ENCODE measurements around the gene SH3PXD2A.

SH3PXD2A gene

DNA sequence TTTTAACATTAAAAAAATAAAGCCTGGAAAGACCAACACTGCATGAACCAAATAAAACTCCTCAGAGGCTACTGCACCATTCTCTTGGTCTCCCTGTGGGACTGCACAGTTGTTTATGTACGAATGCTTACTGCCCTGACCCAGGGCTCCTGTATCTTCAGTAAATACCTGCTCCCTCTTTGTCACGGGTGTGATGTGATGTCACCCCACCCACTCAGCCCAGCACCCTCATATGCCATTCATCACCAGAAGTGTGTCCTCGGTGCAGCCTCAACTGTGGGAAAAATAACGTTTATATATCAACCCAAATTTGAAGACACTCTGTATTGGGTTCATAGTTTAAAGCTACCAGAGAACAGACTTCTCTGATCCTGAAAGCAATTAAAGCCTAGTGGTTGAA lies 14.0 kb upstream of the SH3PXD2A start:
- no peak for DNase-seq
- Histone ChIP-seq H3K4me1 (ENCODE audit: control extremely low read depth in 1 of 4, control insufficient read depth in 4 of 4, insufficient read depth in 4 of 4, low read length in 3 of 4) (no peaks in the 10 kb centered on the region), H3K27ac (ENCODE audit: insufficient read depth in 1 of 2, low read depth in 1 of 2, low read length in 2 of 2, poor library complexity in 1 of 2, severe bottlenecking in 2 of 2) (no peak overlapping the region), H3K36me3 (ENCODE audit: control insufficient read depth in 4 of 4, insufficient read depth in 4 of 4, low read length in 3 of 4) (peaks cover 0 to 16% (median 5%) of the 10 kb centered on the region in 4 experiments), H3K27me3 (replicated peaks in 2 of 5; ENCODE audit: control insufficient read depth in 4 of 5, insufficient read depth in 5 of 5, low read length in 4 of 5) (no peaks in the 10 kb centered on the region), H3K9me3 (ENCODE audit: control extremely low read depth in 1 of 5, control insufficient read depth in 4 of 5, insufficient read depth in 2 of 5, low read depth in 1 of 5, low read length in 4 of 5) (peaks cover 4 to 16% (median 6%) of the 10 kb centered on the region in 5 experiments), H3K4me3 (ENCODE audit: control insufficient read depth in 1 of 7, extremely low read depth in 1 of 7, insufficient read depth in 4 of 7, low read depth in 2 of 7, low read length in 6 of 7) (no peak overlapping the region)
- POLR2A ChIA-PET = no interaction called here
- 93% methylated on average over 4 of the region's 4 CpGs for WGBS (ENCODE audit: insufficient coverage)
- CTCF ChIA-PET = interaction anchor here (0.8 to 3.1 kb wide), 4 partner anchors 11 to 158 kb away, joined by 3 to 20 read pairs (median 6); no protein-coding TSS in a partner anchor

DNA sequence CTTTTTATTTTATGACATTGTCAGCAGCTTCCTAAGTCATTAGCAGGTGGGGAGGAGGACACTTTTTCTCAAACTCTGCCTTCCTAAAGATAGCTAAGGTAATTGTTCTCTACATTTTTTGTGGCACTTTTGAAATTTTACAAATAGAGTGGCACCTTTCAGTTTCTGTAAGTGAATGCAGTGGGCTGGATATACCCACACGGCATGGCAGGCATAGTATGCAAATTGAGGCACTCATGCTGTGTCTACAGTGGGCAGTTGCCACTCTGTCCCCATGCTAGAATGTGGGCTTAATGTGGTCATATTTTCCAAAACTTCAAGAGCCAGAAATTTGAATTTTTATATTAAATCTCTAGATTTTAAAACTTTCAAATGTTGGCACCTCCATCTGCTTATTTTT lies 12.8 kb upstream of the SH3PXD2A start:
- Histone ChIP-seq H3K9me3 (ENCODE audit: control extremely low read depth in 1 of 5, control insufficient read depth in 4 of 5, insufficient read depth in 2 of 5, low read depth in 1 of 5, low read length in 4 of 5) (peaks cover 4 to 16% (median 6%) of the 10 kb centered on the region in 5 experiments), H3K27me3 (replicated peaks in 2 of 5; ENCODE audit: control insufficient read depth in 4 of 5, insufficient read depth in 5 of 5, low read length in 4 of 5) (no peaks in the 10 kb centered on the region), H3K4me1 (ENCODE audit: control extremely low read depth in 1 of 4, control insufficient read depth in 4 of 4, insufficient read depth in 4 of 4, low read length in 3 of 4) (no peaks in the 10 kb centered on the region), H3K36me3 (ENCODE audit: control insufficient read depth in 4 of 4, insufficient read depth in 4 of 4, low read length in 3 of 4) (peaks cover 0 to 13% (median 3%) of the 10 kb centered on the region in 4 experiments), H3K27ac (ENCODE audit: insufficient read depth in 1 of 2, low read depth in 1 of 2, low read length in 2 of 2, poor library complexity in 1 of 2, severe bottlenecking in 2 of 2) (no peak overlapping the region), H3K4me3 (ENCODE audit: control insufficient read depth in 1 of 7, extremely low read depth in 1 of 7, insufficient read depth in 4 of 7, low read depth in 2 of 7, low read length in 6 of 7) (no peak overlapping the region)
- ChIA-PET POLR2A (no interaction called here), CTCF (interaction anchor here (0.6 to 3.1 kb wide), 5 partner anchors 10 to 157 kb away, joined by 3 to 20 read pairs (median 5); no protein-coding TSS in a partner anchor)
- no peak for DNase-seq
- no CpG with 5 or more reads among the region's 1 CpG for WGBS (ENCODE audit: insufficient coverage)

DNA sequence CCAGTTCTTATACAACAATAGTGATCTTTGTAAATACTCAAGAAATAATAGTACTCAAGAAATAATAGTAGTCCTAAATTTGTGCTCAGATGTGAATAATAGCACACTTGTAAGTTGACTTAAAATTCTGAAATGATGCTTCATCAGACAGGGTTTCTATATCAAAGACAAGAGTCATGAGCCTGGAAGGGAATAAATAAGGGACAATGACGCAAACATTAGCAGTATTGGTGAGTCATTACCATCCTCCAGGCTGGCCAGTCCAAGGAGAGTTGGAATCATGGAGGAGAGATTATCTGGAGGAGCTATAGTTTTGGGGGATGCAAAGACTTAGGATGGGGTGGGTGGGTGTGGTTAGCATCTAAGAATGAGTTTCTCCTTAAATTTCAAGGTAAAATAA lies 6.1 kb upstream of the SH3PXD2A start:
- ChIA-PET CTCF (interaction anchor here (1.0 to 5.5 kb wide), 8 partner anchors 10 to 450 kb away, joined by 3 to 54 read pairs (median 4); no protein-coding TSS in a partner anchor), POLR2A (no interaction called here)
- 100% methylated on average over 1 of the region's 1 CpG for WGBS (ENCODE audit: insufficient coverage)
- no peak overlapping the region for H3K4me3 ChIP-seq (ENCODE audit: control insufficient read depth in 1 of 7, extremely low read depth in 1 of 7, insufficient read depth in 4 of 7, low read depth in 2 of 7, low read length in 6 of 7)
- H3K4me1 ChIP-seq (ENCODE audit: control extremely low read depth in 1 of 4, control insufficient read depth in 4 of 4, insufficient read depth in 4 of 4, low read length in 3 of 4) = peaks cover 0 to 7% (median 0%) of the 10 kb centered on the region in 4 experiments
- peaks cover 0 to 3% (median 0%) of the 10 kb centered on the region in 5 experiments for H3K27me3 ChIP-seq (replicated peaks in 2 of 5; ENCODE audit: control insufficient read depth in 4 of 5, insufficient read depth in 5 of 5, low read length in 4 of 5)
- no peak overlapping the region for H3K27ac ChIP-seq (ENCODE audit: insufficient read depth in 1 of 2, low read depth in 1 of 2, low read length in 2 of 2, poor library complexity in 1 of 2, severe bottlenecking in 2 of 2)
- peaks cover 4 to 16% (median 6%) of the 10 kb centered on the region in 5 experiments for H3K9me3 ChIP-seq (ENCODE audit: control extremely low read depth in 1 of 5, control insufficient read depth in 4 of 5, insufficient read depth in 2 of 5, low read depth in 1 of 5, low read length in 4 of 5)
- DNase-seq = no peak
- H3K36me3 ChIP-seq (ENCODE audit: control insufficient read depth in 4 of 4, insufficient read depth in 4 of 4, low read length in 3 of 4) = no peaks in the 10 kb centered on the region

DNA sequence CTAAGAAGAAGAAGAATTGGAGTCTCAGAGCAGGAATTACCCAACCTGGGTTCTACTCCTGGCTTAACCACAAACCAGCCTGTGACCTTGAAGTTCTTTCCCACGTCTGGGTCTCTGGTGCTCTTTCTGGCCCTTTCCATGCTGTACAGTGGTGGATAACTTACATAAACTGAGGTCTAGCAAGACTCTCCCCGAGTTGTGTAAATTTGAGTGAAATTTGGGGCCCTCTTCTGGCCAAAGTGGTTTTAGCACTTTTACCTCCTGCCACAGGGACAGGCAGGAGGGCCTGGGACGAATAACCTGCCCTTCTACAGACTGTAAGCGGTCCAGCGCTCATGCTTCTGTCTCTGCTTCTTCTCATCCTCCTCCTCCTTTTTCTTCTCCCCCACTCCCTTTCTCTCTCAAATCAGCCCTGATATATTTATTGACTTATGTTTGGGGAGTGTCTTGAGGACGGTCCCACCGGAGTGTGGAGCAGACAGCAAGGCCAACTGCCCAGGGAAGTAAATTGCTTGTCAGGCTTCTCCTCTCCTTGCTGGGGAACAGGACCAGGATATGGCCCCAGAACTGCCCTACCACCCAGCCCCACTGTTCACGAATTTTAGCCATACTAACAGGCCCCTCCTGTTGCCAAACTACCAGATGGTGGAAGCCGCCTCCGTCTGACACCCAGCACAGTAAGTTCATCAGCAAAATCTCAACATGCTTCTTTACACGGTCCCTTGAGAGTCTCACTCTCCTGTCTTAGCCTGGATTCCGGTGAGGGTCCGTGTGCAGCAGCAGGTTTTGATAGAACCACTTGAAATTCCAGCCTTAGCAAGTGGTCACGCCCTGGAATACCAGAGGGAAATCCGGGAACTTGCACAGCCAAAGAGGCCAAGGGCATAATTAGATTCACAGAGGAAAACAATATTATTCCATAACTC lies 4.0 kb upstream of the SH3PXD2A start:
- H3K27me3 ChIP-seq (replicated peaks in 2 of 5; ENCODE audit: control insufficient read depth in 4 of 5, insufficient read depth in 5 of 5, low read length in 4 of 5) = peaks cover 0 to 18% (median 0%) of the 10 kb centered on the region in 5 experiments
- H3K36me3 ChIP-seq (ENCODE audit: control insufficient read depth in 4 of 4, insufficient read depth in 4 of 4, low read length in 3 of 4) = no peaks in the 10 kb centered on the region
- POLR2A ChIA-PET = no interaction called here
- no peak overlapping the region for H3K27ac ChIP-seq (ENCODE audit: insufficient read depth in 1 of 2, low read depth in 1 of 2, low read length in 2 of 2, poor library complexity in 1 of 2, severe bottlenecking in 2 of 2)
- CTCF ChIA-PET = interaction anchor here (1.2 to 3.7 kb wide), 11 partner anchors 9 to 147 kb away, joined by 3 to 67 read pairs (median 5); no protein-coding TSS in a partner anchor
- 82% methylated on average over 9 of the region's 15 CpGs for WGBS (ENCODE audit: insufficient coverage)
- H3K9me3 ChIP-seq (ENCODE audit: control extremely low read depth in 1 of 5, control insufficient read depth in 4 of 5, insufficient read depth in 2 of 5, low read depth in 1 of 5, low read length in 4 of 5) = no peaks in the 10 kb centered on the region
- no peak overlapping the region for H3K4me3 ChIP-seq (ENCODE audit: control insufficient read depth in 1 of 7, extremely low read depth in 1 of 7, insufficient read depth in 4 of 7, low read depth in 2 of 7, low read length in 6 of 7)
- peaks cover 0 to 20% (median 13%) of the 10 kb centered on the region in 4 experiments for H3K4me1 ChIP-seq (ENCODE audit: control extremely low read depth in 1 of 4, control insufficient read depth in 4 of 4, insufficient read depth in 4 of 4, low read length in 3 of 4)
- DNase-seq = peak; percentile 56 to 77 (median 65)

DNA sequence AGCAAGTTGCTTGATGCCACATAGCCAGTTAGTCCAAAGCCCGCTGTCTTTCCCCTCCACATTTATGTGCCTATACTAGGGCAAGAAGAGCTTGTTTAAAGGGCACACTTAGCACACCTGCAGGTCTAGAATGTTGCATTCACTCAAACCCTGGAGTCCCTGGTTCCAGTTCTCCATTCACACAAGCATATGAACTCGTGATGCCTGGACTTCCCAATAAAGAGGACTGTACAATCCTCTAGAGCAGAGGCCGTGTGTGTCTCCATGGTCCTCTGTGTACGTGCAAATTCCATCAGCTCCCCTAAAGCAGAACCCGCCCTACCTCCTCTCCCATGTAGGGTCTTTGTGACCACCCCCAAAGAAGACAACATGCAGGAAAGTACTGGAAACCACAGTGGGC lies 3.0 kb upstream of the SH3PXD2A start:
- Histone ChIP-seq H3K9me3 (ENCODE audit: control extremely low read depth in 1 of 5, control insufficient read depth in 4 of 5, insufficient read depth in 2 of 5, low read depth in 1 of 5, low read length in 4 of 5) (no peaks in the 10 kb centered on the region), H3K4me3 (ENCODE audit: control insufficient read depth in 1 of 7, extremely low read depth in 1 of 7, insufficient read depth in 4 of 7, low read depth in 2 of 7, low read length in 6 of 7) (no peak overlapping the region), H3K27me3 (replicated peaks in 2 of 5; ENCODE audit: control insufficient read depth in 4 of 5, insufficient read depth in 5 of 5, low read length in 4 of 5) (peaks cover 0 to 26% (median 7%) of the 10 kb centered on the region in 5 experiments), H3K4me1 (ENCODE audit: control extremely low read depth in 1 of 4, control insufficient read depth in 4 of 4, insufficient read depth in 4 of 4, low read length in 3 of 4) (peaks cover 0 to 28% (median 18%) of the 10 kb centered on the region in 4 experiments), H3K36me3 (ENCODE audit: control insufficient read depth in 4 of 4, insufficient read depth in 4 of 4, low read length in 3 of 4) (no peaks in the 10 kb centered on the region), H3K27ac (ENCODE audit: insufficient read depth in 1 of 2, low read depth in 1 of 2, low read length in 2 of 2, poor library complexity in 1 of 2, severe bottlenecking in 2 of 2) (no peak overlapping the region)
- ChIA-PET POLR2A (no interaction called here), CTCF (interaction anchor here (0.6 to 3.7 kb wide), 16 partner anchors 10 to 172 kb away, joined by 3 to 67 read pairs (median 4); no protein-coding TSS in a partner anchor)
- DNase-seq = no peak
- WGBS (ENCODE audit: insufficient coverage) = 94% methylated on average over 5 of the region's 5 CpGs

DNA sequence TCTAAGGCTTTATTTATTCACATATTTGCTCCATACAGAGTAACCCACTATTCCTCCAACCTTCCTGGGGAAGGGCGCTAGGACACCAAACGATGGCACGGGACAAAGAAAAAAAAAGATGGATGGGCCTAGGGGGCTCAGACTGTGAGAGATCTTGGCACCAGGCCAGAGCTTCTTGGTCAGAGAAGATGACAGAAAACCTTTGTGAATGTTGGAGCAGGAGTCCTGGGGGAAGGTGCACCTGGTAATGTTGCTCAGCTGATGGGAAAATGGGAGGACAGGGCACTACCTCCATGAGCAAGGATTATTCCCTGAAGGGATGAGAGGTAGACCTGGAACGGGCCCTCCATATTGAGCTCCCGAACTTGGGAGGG lies 1.4 kb upstream of the SH3PXD2A start:
- 100% methylated on average over 3 of the region's 5 CpGs for WGBS (ENCODE audit: insufficient coverage)
- POLR2A ChIA-PET = interaction anchor here (0.6 kb wide), 1 partner anchor 134 kb away, joined by 4 read pairs; no protein-coding TSS in a partner anchor
- no peak for DNase-seq
- H3K36me3 ChIP-seq (ENCODE audit: control insufficient read depth in 4 of 4, insufficient read depth in 4 of 4, low read length in 3 of 4) = no peaks in the 10 kb centered on the region
- H3K27me3 ChIP-seq (replicated peaks in 2 of 5; ENCODE audit: control insufficient read depth in 4 of 5, insufficient read depth in 5 of 5, low read length in 4 of 5) = peaks cover 0 to 26% (median 8%) of the 10 kb centered on the region in 5 experiments
- no peak overlapping the region for H3K27ac ChIP-seq (ENCODE audit: insufficient read depth in 1 of 2, low read depth in 1 of 2, low read length in 2 of 2, poor library complexity in 1 of 2, severe bottlenecking in 2 of 2)
- peaks cover 0 to 39% (median 18%) of the 10 kb centered on the region in 4 experiments for H3K4me1 ChIP-seq (ENCODE audit: control extremely low read depth in 1 of 4, control insufficient read depth in 4 of 4, insufficient read depth in 4 of 4, low read length in 3 of 4)
- H3K4me3 ChIP-seq (ENCODE audit: control insufficient read depth in 1 of 7, extremely low read depth in 1 of 7, insufficient read depth in 4 of 7, low read depth in 2 of 7, low read length in 6 of 7) = no peak overlapping the region
- H3K9me3 ChIP-seq (ENCODE audit: control extremely low read depth in 1 of 5, control insufficient read depth in 4 of 5, insufficient read depth in 2 of 5, low read depth in 1 of 5, low read length in 4 of 5) = no peaks in the 10 kb centered on the region
- CTCF ChIA-PET = interaction anchor here (0.6 to 3.7 kb wide), 16 partner anchors 8 to 214 kb away, joined by 3 to 67 read pairs (median 4); no protein-coding TSS in a partner anchor

All from common myeloid progenitor, CD34-positive (primary cell).